Measurements from ENCODE around the gene DLX5.
"Not testable (repeated sequence)": the region's sequence is repeated elsewhere in the genome, so short reads cannot be mapped to it uniquely, and the experiment has no call there.

DNA sequence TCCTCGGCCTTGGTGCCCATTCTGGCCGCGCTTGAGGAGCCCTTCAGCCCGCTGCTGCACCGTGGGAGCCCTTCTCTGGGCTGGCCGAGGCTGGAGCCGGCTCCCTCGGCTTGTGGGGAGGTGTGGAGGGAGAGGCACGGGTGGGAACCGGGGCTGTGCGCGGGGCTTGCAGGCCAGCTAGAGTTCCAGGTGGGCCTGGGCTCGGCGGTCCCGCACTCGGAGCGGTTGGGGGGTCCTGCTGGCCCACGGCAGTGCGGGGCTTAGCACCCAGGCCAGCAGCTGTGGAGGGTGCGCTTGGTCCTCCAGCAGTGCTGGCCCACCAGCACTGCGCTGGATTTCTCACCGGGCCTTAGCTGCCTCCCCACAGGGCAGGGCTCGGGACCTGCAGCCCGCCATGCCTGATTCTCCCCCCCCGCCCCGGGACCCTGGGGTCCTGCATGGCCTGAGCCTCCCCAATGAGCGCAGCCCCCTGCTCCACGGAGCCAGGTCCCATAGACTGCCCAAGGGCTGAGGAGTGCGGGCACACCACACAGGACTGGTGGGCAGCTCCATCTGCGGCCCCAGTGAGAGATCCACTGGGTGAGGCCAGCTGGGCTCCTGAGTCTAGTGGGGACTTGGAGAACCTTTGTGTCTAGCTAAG, 9.7 kb upstream of the DLX5 start:
- TF ChIP-seq CTCF, POLR2A (IDR thresholded peaks at IDR 0.05): not testable (repeated sequence)
